Karpas-422 (cell line): Measurements from ENCODE around the gene MBP. TPM values are rescaled to one million over a fixed set of nuclear protein-coding genes. Genes with fewer than 3 reads are reported as not detected.

Experiments
- DNase-seq: peaks from one replicate; pipeline ENCODE4 v3.0.0-alpha.2; 2015
- H2AFZ ChIP-seq: fragments of 200-600 bp; sonication (generic); 2 replicates; pipeline ENCODE4 v1.6.1; 2014; ENCODE audit warnings: antibody characterized with exemption, low read length, mixed read lengths
- H3K27ac ChIP-seq: fragments of 200-600 bp; sonication (generic); 2 replicates; pipeline ENCODE4 v1.5.1; 2014; ENCODE audit warnings: mild to moderate bottlenecking, low read length, moderate library complexity
- H3K27me3 ChIP-seq: fragments of 200-600 bp; sonication (generic); 2 replicates; pipeline ENCODE4 v1.6.1; 2014; ENCODE audit warnings: low read length, mixed read lengths
- H3K36me3 ChIP-seq: fragments of 200-600 bp; sonication (generic); 2 replicates; pipeline ENCODE4 v1.6.1; 2014; ENCODE audit warnings: low read length, mixed read lengths; ENCODE audit not compliant: insufficient read depth
- H3K4me1 ChIP-seq: fragments of 200-600 bp; sonication (generic); 2 replicates; pipeline ENCODE4 v1.6.1; 2014; ENCODE audit warnings: mild to moderate bottlenecking, low read length, mixed read lengths
- H3K4me2 ChIP-seq: fragments of 200-600 bp; sonication (generic); 2 replicates; pipeline ENCODE4 v1.6.1; 2014; ENCODE audit warnings: low read length, low read depth, mild to moderate bottlenecking; ENCODE audit not compliant: poor library complexity, severe bottlenecking
- H3K4me3 ChIP-seq: fragments of 200-600 bp; sonication (generic); 2 replicates; pipeline ENCODE4 v1.5.1; 2014; ENCODE audit warnings: mild to moderate bottlenecking, antibody characterized with exemption, low read length, mixed read lengths
- H3K79me2 ChIP-seq: fragments of 200-600 bp; sonication (generic); 2 replicates; pipeline ENCODE4 v1.6.1; 2014; ENCODE audit warnings: mild to moderate bottlenecking, low read length, mixed read lengths
- H3K9ac ChIP-seq: fragments of 200-600 bp; sonication (generic); 2 replicates; pipeline ENCODE4 v1.6.0; 2014; ENCODE audit warnings: low read length
- H3K9me2 ChIP-seq: fragments of 200-600 bp; sonication (generic), shearing (Covaris generic); replicated peaks from 2 replicates; pipeline ENCODE4 v1.6.0; 2014; ENCODE audit warnings: mild to moderate bottlenecking, low read length, moderate library complexity; ENCODE audit not compliant: insufficient read depth
- H3K9me3 ChIP-seq: fragments of 300-700, 200-600 bp; sonication (generic); 2 replicates; pipeline ENCODE4 v1.6.1; 2014; ENCODE audit warnings: low read length, mixed read lengths
- H4K20me1 ChIP-seq: fragments of 200-600 bp; sonication (generic); 2 replicates; pipeline ENCODE4 v1.6.1; 2014; ENCODE audit warnings: mild to moderate bottlenecking, antibody characterized with exemption, low read length, low read depth; ENCODE audit not compliant: insufficient read depth
- total RNA-seq: library from RNA; depleted of rRNA; stranded (reverse); fragments of >200 nt; shearing (Covaris generic); gene quantifications from 2 replicates; pipeline ENCODE4 v1.2.3, GENCODE V29; 2014; ENCODE audit warnings: low replicate concordance

The MBP gene
- total RNA-seq, 1 experiment from 2014 or later: 67.8 TPM

- H3K9ac ChIP-seq: 0 out of 2 replicates have a peak overlapping the region, but pooled peaks have one; percentile 1
- peak overlapping the region; percentile 60 for H3K27ac ChIP-seq
- H2AFZ ChIP-seq: no peak overlapping the region
- no peaks in the 10 kb centered on the region for H3K9me2 ChIP-seq
- no peaks in the 10 kb centered on the region for H3K9me3 ChIP-seq
- H3K4me2 ChIP-seq: no peak overlapping the region
- no peaks in the 10 kb centered on the region for H4K20me1 ChIP-seq
- H3K27me3 ChIP-seq: no peaks in the 10 kb centered on the region
- DNase-seq: no peak
- no peaks in the 10 kb centered on the region for H3K36me3 ChIP-seq
- peaks cover 53% of the 10 kb centered on the region for H3K79me2 ChIP-seq
- H3K4me3 ChIP-seq: no peak overlapping the region
- H3K4me1 ChIP-seq: peaks cover 33% of the 10 kb centered on the region
Measured at GRCh38 chr18:77032181-77032701, 100.3 kb downstream of the MBP start.

DNA sequence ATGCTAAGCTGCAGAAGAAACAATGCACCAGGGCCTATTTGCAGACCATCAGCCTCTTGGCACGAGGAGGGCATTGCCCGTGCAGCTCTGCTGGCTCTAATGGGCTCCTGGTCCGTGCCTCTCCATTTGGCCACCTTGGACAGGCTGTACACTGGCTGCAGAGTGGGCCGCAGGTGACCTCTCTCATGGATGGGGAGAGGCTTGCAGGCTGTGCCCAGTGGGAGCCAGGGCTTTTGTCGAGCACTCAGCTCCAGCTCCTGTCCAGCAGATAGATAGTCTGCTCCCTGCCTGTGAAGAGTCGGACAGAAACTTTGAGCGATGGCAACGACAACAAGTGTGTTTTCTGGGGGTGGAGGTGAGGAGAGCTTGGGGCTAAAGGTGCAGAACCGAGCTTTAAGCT is 100.9 kb downstream of the MBP start:
- no peak for DNase-seq
- Histone ChIP-seq H3K36me3 (no peaks in the 10 kb centered on the region), H3K9ac (no peak overlapping the region), H3K4me3 (no peak overlapping the region), H3K9me3 (no peaks in the 10 kb centered on the region), H3K79me2 (peaks cover 57% of the 10 kb centered on the region), H3K9me2 (no peaks in the 10 kb centered on the region), H3K27ac (no peak overlapping the region), H3K27me3 (no peaks in the 10 kb centered on the region), H3K4me2 (no peak overlapping the region), H2AFZ (no peak overlapping the region), H3K4me1 (peaks cover 33% of the 10 kb centered on the region), H4K20me1 (no peaks in the 10 kb centered on the region)

DNA sequence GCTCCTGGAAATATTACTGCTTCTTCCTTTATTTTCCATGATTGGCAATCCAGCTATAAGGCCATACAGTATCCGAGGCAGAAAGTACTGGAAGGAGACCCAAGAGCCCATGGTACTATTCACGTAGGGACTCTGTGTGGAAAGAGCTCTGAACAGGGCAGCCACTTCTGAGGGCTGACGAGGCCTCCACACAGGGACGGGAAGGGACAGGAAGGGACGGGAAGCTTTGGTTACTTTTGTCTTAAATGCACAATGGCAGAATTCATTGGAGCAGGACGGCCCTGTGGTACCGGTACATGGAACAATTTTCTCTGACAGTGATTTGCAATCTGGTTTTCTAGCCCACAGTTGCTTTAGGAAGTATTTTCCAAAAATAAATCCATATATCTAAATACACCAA is 102.4 kb downstream of the MBP start:
- Histone ChIP-seq H3K9me3 (no peaks in the 10 kb centered on the region), H3K36me3 (no peaks in the 10 kb centered on the region), H3K4me3 (no peak overlapping the region), H3K4me1 (peaks cover 35% of the 10 kb centered on the region), H3K27ac (no peak overlapping the region), H3K27me3 (no peaks in the 10 kb centered on the region), H2AFZ (no peak overlapping the region), H3K9ac (no peak overlapping the region), H3K79me2 (peaks cover 62% of the 10 kb centered on the region), H3K9me2 (no peaks in the 10 kb centered on the region), H3K4me2 (no peak overlapping the region), H4K20me1 (no peaks in the 10 kb centered on the region)
- DNase-seq: no peak

GRCh38 chr18:77025831-77026363 is 106.7 kb downstream of the MBP start:
- H2AFZ ChIP-seq: no peak overlapping the region
- no peaks in the 10 kb centered on the region for H3K36me3 ChIP-seq
- peaks cover 33% of the 10 kb centered on the region for H3K79me2 ChIP-seq
- H3K4me1 ChIP-seq: peaks cover 43% of the 10 kb centered on the region
- H3K9ac ChIP-seq: no peak overlapping the region
- no peaks in the 10 kb centered on the region for H3K27me3 ChIP-seq
- no peaks in the 10 kb centered on the region for H3K9me2 ChIP-seq
- H3K4me3 ChIP-seq: no peak overlapping the region
- DNase-seq: no peak
- H3K27ac ChIP-seq: no peak overlapping the region
- no peaks in the 10 kb centered on the region for H4K20me1 ChIP-seq
- no peak overlapping the region for H3K4me2 ChIP-seq
- H3K9me3 ChIP-seq: no peaks in the 10 kb centered on the region

DNA sequence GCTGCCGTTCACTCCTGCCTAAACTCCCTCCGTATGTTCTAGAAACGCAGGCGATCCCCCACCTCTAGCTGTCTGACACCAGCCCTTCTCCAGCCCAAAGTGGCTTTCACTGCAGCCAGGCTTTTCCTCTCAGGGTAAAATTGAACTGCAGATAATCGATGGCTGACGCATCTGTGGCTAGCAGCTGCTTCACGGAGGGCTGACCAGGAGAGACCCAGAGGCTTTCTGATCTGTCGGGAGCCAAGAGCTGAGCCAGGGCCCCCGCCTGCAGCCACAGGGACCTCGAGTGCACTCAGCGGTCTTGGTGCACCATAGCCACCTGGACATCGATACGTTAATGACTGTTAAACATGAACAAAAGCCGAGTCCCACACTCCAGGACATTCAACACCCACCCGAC is 107.5 kb downstream of the MBP start:
- Histone ChIP-seq H3K4me1 (peaks cover 46% of the 10 kb centered on the region), H3K27me3 (no peaks in the 10 kb centered on the region), H3K9ac (no peak overlapping the region), H3K79me2 (peaks cover 25% of the 10 kb centered on the region), H3K4me3 (no peak overlapping the region), H3K36me3 (no peaks in the 10 kb centered on the region), H2AFZ (no peak overlapping the region), H3K27ac (no peak overlapping the region), H3K9me2 (no peaks in the 10 kb centered on the region), H3K9me3 (no peaks in the 10 kb centered on the region), H3K4me2 (no peak overlapping the region), H4K20me1 (no peaks in the 10 kb centered on the region)
- no peak for DNase-seq

DNA sequence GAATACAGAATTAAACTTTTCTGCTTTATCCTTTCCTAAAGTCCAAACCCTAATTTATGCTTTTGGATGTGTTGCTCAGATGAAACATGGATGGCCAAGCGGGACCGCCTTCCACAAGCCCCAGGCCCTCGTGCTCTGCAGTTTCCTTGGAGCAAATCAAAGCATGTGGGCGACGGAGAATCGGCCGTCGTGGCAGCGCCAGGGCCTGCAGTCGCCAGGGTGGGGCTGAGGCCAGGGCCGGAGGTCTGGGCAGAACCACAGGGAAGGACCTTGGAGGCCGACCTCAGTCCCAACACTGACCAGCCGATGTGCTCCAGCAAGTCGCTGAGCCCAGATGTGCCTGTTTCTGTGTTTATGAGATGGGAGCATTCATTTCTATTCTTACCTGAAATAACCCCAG is 108.1 kb downstream of the MBP start:
- Histone ChIP-seq H2AFZ (no peak overlapping the region), H3K36me3 (no peaks in the 10 kb centered on the region), H3K4me2 (no peak overlapping the region), H3K4me3 (no peak overlapping the region), H3K9me2 (no peaks in the 10 kb centered on the region), H3K79me2 (peaks cover 19% of the 10 kb centered on the region), H3K9ac (no peak overlapping the region), H3K27me3 (no peaks in the 10 kb centered on the region), H3K9me3 (no peaks in the 10 kb centered on the region), H4K20me1 (no peaks in the 10 kb centered on the region), H3K27ac (peak overlapping the region; percentile 65; the same call in 1 of the 2 replicates), H3K4me1 (peaks cover 46% of the 10 kb centered on the region)
- no peak for DNase-seq

DNA sequence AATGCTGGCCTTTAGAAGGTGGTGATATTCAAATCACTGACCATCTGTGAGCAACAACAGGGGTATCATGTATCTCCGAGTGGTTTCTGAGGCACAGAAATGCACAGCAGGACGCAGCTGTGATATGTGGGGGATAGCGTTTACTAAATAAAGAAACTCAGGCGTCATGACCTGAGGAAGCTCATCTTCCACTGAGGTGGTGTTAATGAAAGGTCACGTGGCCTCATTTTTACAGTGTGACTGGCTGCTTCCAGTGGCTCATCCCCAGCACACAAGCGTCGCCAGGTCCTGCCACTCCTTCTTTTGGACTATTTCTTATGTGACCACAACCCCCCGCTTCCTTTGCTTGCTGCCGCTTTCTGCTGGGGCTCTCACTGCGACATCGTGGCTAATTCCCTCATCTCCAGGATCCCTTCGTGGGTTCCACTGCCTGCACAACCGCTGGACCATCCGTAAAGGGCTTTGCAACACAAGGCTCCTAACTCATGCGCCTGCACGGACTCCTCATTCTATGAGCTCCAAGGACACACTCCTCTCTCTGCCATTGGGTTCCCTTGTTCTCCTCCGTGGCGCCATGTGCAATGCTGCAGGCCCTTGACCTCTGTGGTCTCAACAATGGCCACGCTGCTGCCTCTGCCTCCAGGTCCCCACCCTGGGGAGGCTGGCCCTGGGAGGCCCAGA is 109.3 kb downstream of the MBP start:
- H3K4me2 ChIP-seq: peak overlapping the region; percentile 31
- peak overlapping the region; percentile 65 for H3K27ac ChIP-seq

DNA sequence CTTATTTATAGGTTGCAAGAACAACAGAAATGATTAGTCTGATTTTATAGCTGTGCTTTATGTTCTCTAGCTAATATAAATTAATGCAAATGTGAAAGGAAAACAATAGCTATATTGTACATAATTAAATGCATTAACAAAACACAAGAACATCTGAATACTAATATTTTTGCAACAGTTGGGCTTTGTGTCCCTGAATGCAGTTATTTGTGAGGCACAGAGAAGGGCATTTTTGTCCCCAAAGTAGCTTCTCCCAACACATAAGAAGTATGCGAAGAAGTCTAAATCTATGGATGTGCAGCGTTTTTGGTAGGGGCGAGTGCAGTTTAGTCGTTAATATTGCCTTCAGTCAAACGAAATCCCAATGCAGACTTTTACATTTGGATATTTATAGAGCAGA is 110.0 kb downstream of the MBP start:
- no peaks in the 10 kb centered on the region for H3K9me3 ChIP-seq
- peaks cover 18% of the 10 kb centered on the region for H3K79me2 ChIP-seq
- no peaks in the 10 kb centered on the region for H3K36me3 ChIP-seq
- no peak overlapping the region for H2AFZ ChIP-seq
- no peak for DNase-seq
- peaks cover 10% of the 10 kb centered on the region; the same call in 1 of the 2 replicates for H3K9me2 ChIP-seq
- peak overlapping the region; percentile 65 for H3K27ac ChIP-seq
- H3K9ac ChIP-seq: no peak overlapping the region
- H3K27me3 ChIP-seq: no peaks in the 10 kb centered on the region
- H4K20me1 ChIP-seq: no peaks in the 10 kb centered on the region
- H3K4me3 ChIP-seq: no peak overlapping the region
- peaks cover 47% of the 10 kb centered on the region for H3K4me1 ChIP-seq
- H3K4me2 ChIP-seq: no peak overlapping the region

More for the DNA sequence above, 109.3 kb downstream of the MBP start:
- Histone ChIP-seq H3K27me3 (no peaks in the 10 kb centered on the region), H3K9me2 (peaks cover 7% of the 10 kb centered on the region; the same call in 1 of the 2 replicates), H3K9me3 (no peaks in the 10 kb centered on the region), H3K4me3 (no peak overlapping the region), H4K20me1 (no peaks in the 10 kb centered on the region), H3K36me3 (no peaks in the 10 kb centered on the region), H3K9ac (no peak overlapping the region), H2AFZ (no peak overlapping the region), H3K4me1 (peaks cover 46% of the 10 kb centered on the region), H3K79me2 (peaks cover 18% of the 10 kb centered on the region)
- DNase-seq: peak; percentile 60
